HS-5 (cell line): ENCODE results near the gene ATP1A3.

Experiments
- DNase-seq: peaks from one replicate; pipeline ENCODE4 v3.0.0-alpha.2; 2012; ENCODE audit warnings: low read depth

ATP1A3 gene

DNA sequence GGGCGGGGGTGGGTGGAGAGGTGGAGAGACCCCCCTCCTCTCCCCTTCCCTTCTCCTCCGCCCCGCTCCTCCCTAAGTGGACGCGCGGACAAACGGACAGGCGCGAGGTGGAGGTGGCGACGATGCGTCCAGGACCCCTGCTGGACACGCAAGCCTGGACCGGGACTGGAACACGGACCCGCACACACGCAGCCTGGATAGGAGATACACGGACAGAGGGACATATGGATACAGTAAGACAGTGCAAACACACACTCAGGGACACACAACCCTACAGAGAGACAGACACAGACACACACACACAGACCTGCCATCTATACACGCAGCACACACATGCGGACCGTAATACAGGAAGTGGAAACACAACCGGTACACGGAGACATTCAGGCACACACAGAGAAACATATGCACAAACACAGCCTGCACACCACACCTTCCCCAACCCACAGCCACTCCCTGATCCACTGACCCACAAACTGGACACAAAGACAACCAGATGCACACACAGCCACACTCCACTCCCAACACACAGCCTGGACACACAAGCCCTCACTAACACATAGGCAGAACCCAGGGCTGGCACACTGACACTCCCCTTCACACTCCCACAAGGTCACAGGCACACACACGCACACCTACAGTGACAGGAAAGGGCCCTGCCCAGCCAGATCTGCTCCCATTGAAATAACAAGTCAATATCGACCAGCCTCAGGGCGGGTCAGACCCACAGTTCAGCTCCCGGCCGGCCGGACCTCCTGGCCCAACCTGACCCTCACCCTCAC, 65.1 kb downstream of the ATP1A3 start:
- DNase-seq, result no peak

- no peak for DNase-seq
Observed at GRCh38 chr19:41928221-41928683, 65.8 kb downstream of the ATP1A3 start, which contains the start of gene ERFL. Gene ERFL, minus strand, starts transcription at chr19:41928449. Its CDS starts 15,530 bp downstream, at chr19:41912919.

- DNase-seq, result no peak
Observed at GRCh38 chr19:41927497-41928192, 66.4 kb downstream of the ATP1A3 start.

DNA sequence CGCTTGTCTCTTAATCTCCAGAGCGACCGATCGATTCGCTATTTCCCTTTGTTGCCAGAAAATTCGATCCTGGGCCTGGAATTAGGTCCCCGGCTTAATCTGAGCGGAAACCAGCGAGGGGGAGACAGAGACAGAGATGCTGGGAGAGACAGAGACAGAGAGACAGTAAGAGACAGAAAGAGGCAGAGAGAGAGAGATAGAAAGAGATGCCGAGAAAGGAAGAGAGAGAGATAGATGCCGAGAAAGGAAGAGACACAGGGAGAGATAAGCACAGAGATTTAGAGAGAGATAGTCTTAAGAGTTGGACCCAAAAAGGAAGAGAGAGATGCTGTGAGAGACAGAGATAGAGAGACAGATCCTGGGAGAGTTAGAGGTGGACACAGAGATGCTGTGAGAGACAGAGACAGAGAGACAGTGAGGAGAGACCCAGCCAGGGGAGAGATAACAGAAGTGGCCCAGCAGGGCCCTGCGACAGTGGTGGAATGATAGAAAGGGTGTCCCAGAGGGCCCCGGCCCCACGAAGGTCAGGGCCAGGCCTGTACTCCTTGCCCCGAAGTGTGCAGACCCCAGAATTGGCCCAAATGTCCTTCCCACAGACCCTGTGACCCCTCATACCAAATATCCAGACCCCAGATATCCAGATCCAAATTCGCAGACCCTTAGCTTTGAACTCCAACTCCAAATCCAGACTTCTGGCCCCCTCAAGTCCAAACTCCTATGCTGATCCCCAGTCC, 67.1 kb downstream of the ATP1A3 start:
- DNase-seq, result no peak

DNA sequence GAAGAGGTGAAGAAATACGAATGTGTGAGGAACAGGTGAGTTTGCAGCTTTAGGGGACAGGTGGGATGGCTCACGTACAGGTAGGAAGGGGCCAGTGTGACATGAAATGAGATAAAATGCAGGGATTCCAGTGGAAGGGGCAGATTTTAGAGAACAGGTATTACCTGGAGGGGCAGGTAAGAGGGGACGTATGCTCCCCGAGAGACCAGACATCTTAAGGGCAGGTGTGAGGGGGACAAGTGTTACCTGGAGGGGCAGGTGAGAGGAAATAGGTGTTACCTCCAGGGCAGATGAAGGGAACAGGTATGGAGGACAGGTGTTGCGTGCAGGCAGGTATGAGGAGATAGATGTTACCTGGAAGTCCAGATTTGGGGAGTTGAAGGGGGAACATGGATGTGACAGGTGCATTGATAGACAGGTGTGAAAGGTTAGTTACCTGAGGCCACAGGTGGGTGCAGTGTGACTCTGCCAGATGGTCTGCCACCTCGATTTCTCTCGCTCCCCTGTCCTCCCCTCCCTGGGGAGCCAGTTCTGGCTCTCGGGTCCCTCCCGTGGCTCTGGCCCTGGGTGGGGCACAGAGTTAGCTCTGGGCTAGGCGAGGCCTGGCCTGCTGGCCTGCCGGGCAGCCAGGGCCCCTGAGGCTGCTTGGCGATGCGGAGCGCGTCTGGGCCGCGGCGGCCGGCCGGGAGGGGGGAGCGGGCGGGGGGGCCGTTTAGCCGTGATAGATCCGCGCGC, 67.8 kb downstream of the ATP1A3 start:
- DNase-seq, result no peak

DNA sequence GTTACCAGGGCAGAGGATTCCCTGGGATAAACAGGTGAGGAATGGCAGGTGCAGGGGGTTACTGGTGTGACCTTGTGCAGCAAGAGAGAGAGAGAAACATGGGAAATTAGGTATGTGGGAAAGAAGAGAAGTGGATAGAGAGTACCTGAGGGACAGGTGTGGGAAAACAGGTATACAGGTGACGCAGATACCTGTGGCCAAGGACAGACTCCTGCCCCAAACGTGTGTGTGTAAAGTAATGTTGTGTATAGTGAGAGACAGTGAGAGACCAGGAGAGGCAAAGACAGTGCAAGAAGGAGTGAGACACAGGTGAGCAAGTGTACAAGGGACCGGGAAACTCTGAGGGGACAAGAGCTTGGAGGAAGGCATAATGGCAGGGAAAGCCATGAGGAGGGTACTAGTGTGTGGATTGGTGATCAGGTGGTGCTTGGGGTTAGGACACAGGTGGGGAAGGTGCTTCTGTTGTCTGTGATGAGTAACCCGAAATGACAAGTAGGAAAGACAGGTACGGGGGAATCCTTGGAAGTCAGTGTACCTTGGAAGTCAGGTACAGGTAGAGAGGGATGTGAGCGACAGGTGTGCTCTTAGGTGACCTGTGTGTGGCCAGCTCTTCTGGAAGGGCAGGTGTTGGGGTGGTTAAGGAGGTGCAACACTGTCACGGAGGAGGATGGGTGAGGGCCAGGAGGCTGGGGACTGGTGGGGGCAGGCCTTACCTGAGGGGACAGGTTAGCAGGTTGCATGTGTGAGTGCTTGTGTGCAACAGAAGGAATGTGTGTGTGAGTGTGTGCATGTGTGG, 68.6 kb downstream of the ATP1A3 start:
- DNase-seq, result no peak

DNA sequence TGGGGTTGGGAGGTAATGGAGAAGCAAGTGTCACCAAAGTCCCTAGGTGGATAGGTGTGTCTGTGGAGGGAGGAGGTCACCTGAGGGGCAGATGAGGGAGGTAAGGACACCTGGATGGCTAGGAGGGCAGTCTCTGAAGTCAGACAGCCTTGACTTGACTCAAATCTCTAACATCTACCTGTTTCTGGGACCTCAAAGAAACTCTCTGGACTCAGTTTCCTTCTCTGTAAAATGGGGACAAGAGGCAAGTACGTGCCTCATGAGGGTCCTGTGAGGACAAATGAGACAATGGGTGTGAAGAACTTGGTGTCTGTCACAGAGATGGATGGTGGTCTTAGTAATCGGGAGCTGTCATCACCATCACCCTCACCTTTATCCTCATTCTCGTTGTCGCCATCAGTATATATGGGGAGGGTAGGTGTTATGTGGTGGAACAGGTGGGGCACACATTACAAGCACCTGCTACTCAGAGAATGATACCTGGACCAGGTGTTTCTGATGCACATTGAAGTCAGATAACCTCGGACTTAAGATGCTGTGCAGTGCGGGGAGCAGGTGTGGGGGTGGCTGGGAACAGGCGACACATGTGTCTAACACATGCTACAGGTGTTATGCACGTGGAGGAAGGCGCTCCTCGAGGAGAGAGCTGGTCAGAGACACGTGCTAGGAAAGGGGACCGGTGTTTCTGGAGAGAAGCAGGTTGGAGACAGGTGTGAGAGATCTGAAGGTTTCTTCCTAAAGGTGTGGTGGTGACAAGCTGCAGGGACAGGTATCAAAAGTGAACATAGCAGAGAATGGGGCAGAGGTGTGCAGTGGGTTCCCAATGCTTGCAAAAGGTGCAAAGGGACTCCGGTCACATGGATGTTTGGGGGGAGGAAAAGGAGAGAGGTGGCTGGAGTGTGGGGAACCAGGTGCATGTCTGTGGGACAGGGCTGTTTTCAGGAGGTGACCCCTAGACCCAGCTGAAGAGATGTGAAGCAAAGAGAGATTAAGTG, 69.6 kb downstream of the ATP1A3 start:
- DNase-seq, result no peak

DNA sequence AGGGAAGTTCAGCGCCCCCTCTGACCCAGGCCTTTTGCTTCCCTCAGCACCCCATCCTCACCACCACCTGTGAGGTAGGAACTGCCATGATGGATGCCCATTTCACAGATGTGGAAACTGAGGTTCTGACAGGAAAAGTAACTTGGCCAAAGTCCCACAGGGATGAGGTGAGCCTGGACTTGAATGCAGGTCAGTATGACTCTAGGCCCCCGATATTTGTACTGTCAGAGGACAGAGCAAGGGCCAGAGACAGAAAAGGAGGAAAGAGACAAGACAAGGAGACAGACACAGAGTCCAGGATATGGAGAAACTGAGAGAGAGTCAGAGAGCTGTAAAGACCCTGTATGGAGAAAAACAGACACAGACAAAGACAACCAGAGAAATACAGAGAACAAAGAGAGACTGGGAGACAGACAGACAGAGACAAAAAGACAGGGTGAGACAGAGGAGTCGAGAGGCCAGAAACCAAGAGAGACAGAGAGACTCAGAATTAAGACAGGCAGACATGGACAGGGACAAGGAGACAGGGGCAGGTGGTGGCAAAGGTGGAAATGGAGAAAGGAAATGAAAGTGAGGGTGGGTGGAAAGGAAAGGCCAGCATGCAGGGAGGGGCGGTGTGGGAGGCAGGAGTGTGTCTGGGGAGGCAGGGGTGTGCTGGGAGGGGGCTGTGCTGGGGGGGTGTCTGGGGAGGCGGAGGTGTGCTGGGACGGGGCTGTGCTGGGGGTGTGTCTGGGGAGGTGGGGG, 70.8 kb downstream of the ATP1A3 start:
- no peak for DNase-seq

GRCh38 chr19:41922585-41922984, 71.4 kb downstream of the ATP1A3 start:
- DNase-seq, result no peak

DNA sequence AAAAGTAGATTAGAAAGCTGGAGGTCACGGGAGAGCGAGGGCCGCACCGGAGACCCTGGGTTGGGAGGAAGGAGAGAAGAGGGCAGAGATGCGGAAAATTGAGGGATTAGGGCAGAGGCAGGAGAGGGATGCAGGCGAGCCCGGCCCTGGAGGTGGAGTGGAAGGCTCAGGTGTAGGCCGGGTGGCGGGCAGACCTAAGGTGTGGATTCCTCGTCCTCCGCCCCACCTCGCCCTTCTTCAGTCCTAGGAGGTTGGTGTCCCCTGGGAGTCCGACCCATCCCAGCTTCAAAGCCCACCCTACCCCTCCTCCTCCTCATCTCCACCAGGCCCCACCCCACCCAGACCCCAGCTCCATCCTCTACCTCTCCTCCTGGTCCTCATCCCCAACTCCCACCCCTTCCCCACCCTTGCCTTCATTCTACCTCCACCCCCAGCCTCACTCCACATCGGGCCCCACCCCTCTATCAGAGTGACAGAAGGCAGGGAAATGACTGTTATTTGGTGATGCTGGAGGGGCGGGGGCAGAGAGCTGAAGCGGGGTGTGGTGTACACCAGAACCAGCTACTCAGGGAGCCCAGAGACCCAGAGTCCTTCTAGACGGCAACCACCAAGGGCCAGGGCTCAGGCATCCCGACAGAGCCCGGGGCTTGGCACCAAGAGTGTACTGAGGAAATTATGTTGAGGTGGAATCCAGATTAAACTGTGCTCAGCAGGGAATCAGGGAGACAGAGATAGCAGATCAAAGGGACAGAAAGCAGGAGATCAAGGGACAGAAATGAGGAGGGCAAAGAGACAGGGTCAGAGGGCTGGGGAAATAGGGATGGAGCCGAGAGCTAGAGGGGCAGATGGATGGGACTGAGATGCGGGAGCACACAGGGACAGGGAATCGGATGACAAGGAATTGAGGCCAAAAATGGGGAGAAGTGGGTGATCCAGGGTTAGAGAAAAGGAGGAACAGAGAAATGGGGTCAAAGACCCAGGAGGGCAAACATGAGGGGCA, 72.2 kb downstream of the ATP1A3 start:
- no peak for DNase-seq

DNA sequence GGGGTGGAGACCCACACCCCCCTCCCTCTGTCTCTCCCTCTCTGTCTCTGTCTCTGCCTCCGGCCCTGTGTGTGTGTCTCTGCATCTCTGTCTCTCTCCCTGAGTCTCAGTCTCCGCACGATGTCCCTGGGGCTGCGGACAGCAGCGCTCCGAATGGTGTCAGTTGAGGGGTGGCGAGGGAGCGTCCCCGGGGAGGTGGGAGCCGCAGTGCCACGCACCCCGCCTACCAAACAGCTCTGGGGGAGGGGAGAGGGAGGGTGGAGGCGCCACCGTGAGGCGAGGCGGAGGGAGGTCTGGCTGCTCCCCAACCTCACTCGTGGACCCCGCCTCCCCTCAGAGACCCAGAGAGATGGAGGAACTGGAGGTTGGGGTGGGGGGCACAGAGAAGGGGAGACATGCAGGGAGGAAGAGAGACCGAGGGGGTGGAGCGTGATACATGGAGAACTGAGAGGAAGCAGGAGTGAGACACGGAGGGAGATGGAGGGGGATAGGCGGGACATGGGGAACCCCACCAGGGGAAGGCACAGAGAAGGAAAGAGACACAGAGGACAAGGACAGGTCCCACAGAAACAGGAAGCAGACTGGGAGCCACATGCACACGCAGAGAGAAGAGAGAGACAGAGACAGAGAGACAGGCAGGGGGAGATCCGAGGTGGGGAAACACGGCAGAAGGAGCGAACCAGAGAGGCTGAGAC, 73.0 kb downstream of the ATP1A3 start:
- no peak for DNase-seq

DNA sequence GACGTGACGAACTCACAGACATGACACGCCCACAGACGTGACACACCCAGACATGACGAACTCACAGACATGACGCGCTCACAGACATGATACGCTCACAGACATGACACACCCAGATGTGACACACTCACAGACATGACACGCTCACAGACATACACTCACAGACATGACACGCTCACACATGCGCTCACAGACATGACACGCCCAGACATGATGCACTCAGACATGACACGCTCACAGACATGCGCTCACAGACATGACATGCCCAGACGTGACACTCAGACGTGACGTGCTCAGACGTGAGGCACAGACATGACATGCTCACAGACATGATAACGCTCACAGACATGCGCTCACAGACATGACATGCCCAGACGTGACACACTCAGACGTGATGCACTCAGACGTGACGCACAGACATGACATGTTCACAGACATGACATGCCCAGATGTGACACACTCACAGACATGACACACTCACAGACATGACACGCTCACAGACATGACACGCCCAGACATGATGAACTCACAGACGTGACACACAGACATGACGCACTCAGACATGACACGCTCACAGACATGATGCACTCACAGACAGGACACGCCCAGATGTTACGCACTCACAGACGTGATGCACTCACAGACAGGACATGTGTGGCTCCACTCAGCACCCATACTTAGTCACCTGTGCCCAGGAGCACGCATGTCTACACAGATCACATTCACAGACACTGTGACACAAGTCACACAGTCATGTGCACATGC, 73.9 kb downstream of the ATP1A3 start:
- no peak for DNase-seq

DNA sequence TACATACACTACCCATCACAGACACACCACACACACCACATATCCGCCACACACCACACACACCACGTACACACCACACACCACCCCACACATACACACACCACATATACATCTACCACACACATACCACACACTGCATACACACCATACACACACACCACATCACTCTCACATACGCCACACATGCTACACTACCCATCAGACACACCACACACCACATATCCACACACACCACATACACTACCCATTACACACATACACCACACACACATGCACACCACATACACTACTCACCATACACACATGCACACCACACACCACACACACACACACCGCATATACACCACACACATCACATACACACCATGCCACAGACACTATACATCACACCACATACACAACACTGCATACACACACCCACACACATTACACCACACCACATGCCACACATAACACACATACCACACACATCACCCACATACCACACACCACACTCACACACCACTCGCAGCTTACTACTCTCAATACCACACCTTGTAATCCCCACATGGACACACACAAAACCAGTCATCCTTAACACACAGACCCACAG, 75.3 kb downstream of the ATP1A3 start:
- DNase-seq, result no peak

GRCh38 chr19:41918095-41918494, 75.9 kb downstream of the ATP1A3 start:
- no peak for DNase-seq

DNA sequence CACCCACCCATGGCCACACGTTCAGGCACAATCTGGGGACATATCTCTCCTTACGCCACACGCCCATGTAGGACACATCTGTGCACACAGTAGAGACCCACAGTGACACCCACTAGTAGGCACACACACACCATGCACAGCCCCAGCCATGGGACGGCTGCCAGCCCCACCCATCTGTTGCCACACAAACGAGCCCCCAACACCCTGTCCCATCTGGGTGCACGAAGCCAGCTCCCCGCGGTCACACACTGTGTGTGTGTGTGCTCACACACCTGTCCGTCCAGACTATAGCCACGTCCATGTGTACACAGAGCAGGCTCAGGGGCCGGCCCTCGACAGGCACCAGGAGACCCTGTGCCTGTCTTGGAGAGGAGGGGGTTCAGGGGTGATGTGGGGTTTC, 76.4 kb downstream of the ATP1A3 start:
- DNase-seq, result no peak
